Kidney (tissue), 14 donors: ENCODE measurements around the gene AP4E1. TPM values are rescaled to one million over a fixed set of nuclear protein-coding genes. Genes with fewer than 3 reads are reported as not detected.

ENCODE experiments used
- DNase-seq, 5 donors: peaks; one replicate each; pipeline ENCODE4 v3.0.0-alpha.2; 2013 to 2020
- FAIRE-seq: peaks from 2 replicates; lab custom pipeline; 2012; peaks lifted over from hg19 to GRCh38; lab: Jason Lieb, UNC
- H3K27ac ChIP-seq, 2 donors: one replicate each; pipeline ENCODE4 v1.7.0; 2013; ENCODE audit warnings: low read depth in 2 of 2, low read length in 2 of 2, inconsistent platforms in 1 of 2
- H3K27me3 ChIP-seq: one replicate; pipeline ENCODE4 v1.7.1; 2013; ENCODE audit warnings: low read length, inconsistent platforms; ENCODE audit not compliant: control insufficient read depth, insufficient read depth
- H3K36me3 ChIP-seq, 3 donors: one replicate each; pipeline versions ENCODE4 v1.7.0 to v1.7.1; 2013; ENCODE audit warnings: low read length in 3 of 3, control low read depth in 1 of 3, inconsistent platforms in 1 of 3; ENCODE audit not compliant: insufficient read depth in 3 of 3, control insufficient read depth in 2 of 3
- H3K4me1 ChIP-seq, 3 donors: one replicate each; pipeline versions ENCODE4 v1.7.0 to v1.7.1; 2013; ENCODE audit warnings: low read length in 3 of 3, inconsistent platforms in 1 of 3, low read depth in 1 of 3; ENCODE audit not compliant: control insufficient read depth in 2 of 3, insufficient read depth in 2 of 3
- H3K4me3 ChIP-seq, 3 donors: one replicate each; pipeline versions ENCODE4 v1.7.0 to v1.8.1; 2013; ENCODE audit warnings: low read length in 3 of 3, control low read depth in 1 of 3, inconsistent platforms in 1 of 3
- H3K9ac ChIP-seq, 3 donors: one replicate each; pipeline versions ENCODE4 v1.7.0 to v1.7.1; 2013; ENCODE audit warnings: low read length in 3 of 3, control low read depth in 1 of 3, inconsistent platforms in 1 of 3
- H3K9me3 ChIP-seq, 3 donors: one replicate each; pipeline versions ENCODE4 v1.7.0 to v1.7.1; 2013; ENCODE audit warnings: low read length in 3 of 3, control low read depth in 1 of 3, inconsistent platforms in 1 of 3; ENCODE audit not compliant: control insufficient read depth in 2 of 3, insufficient read depth in 1 of 3
- intact Hi-C: fragments of 100-400 bp; cut with DNase I; formaldehyde crosslinking; loops from one replicate; pipeline ENCODE4 v1.11.1; 2022
- polyA plus RNA-seq: library from polyadenylated mRNA; stranded (reverse); fragments of 350-450 nt; fragmentation: Illumina TruSeq; extraction: RNeasy Lipid Tissue Mini Kit (QIAGEN cat#74804); gene quantifications from one replicate; pipeline ENCODE4 v1.2.3, GENCODE V29; 2014; ENCODE audit warnings: low read depth, low replicate concordance; ENCODE audit not compliant: insufficient read depth
- total RNA-seq: library from RNA; stranded (reverse); fragmentation: NEBNext Ultra II Directional; extraction: Animal tissue kit (Norgen Biotek cat#: 25700); gene quantifications from one replicate; pipeline ENCODE4 v1.2.1, GENCODE V29; 2021
- TF ChIP-seq, protein P1 (sequence below): IDR thresholded peaks from 3 replicates; pipeline ENCODE4 v1.5.1; 2012; ENCODE audit warnings: mild to moderate bottlenecking, moderate library complexity, borderline replicate concordance; ENCODE audit not compliant: insufficient read depth; ENCODE audit errors: extremely low read depth
- donor health status: control.
- donor health status: control.
- donor health status: control.
- donor health status: control.
- donor health status: control.
- donor health status: DM: yes; HTN: yes; CAD: no.
- donor health status: Normal renal cell carcinoma (clear cell type).

AP4E1 gene
- total and polyA plus RNA-seq, 2 donors from 2014 or later: 2.0 to 9.8 TPM

DNA sequence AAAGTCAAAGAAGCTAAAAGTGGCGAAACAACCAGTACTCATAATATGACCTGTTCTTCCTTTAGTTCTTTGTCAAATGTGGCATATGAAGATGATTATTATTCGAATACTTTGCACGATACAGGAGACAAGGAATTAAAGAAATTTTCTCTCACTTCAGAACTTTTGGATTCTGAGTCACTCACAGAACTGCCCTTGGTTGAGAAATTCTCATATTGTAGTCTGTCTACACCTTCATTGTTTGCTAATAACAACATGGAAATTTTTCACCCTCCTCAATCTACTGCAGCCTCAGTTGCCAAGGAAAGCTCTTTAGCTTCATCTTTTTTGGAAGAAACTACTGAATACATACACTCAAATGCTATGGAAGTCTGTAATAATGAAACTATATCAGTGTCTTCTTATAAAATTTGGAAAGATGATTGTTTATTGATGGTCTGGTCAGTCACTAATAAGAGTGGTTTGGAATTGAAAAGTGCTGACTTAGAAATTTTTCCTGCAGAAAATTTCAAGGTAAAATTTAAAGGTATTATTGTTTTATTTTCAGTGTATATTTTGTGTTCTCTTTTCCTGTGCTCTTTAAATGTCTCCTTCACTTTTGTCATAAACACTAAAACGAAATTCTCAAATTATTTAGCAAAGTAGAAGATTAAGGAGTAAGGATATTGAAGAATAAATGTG lies 89.0 kb downstream of the AP4E1 start:
- no peak for FAIRE-seq
- H3K27ac ChIP-seq: no peak overlapping the region
- no peaks in the 10 kb centered on the region for H3K4me1 ChIP-seq
- no peak for DNase-seq
- no peak overlapping the region for H3K4me3 ChIP-seq
- TF ChIP-seq, protein P1, sequence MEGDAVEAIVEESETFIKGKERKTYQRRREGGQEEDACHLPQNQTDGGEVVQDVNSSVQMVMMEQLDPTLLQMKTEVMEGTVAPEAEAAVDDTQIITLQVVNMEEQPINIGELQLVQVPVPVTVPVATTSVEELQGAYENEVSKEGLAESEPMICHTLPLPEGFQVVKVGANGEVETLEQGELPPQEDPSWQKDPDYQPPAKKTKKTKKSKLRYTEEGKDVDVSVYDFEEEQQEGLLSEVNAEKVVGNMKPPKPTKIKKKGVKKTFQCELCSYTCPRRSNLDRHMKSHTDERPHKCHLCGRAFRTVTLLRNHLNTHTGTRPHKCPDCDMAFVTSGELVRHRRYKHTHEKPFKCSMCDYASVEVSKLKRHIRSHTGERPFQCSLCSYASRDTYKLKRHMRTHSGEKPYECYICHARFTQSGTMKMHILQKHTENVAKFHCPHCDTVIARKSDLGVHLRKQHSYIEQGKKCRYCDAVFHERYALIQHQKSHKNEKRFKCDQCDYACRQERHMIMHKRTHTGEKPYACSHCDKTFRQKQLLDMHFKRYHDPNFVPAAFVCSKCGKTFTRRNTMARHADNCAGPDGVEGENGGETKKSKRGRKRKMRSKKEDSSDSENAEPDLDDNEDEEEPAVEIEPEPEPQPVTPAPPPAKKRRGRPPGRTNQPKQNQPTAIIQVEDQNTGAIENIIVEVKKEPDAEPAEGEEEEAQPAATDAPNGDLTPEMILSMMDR: no peak
- no peaks in the 10 kb centered on the region for H3K27me3 ChIP-seq
- intact Hi-C loops: no loop called here
- H3K36me3 ChIP-seq: peaks cover 0 to 5% (median 4%) of the 10 kb centered on the region in 3 donors
- H3K9me3 ChIP-seq: no peaks in the 10 kb centered on the region
- no peak overlapping the region for H3K9ac ChIP-seq

DNA sequence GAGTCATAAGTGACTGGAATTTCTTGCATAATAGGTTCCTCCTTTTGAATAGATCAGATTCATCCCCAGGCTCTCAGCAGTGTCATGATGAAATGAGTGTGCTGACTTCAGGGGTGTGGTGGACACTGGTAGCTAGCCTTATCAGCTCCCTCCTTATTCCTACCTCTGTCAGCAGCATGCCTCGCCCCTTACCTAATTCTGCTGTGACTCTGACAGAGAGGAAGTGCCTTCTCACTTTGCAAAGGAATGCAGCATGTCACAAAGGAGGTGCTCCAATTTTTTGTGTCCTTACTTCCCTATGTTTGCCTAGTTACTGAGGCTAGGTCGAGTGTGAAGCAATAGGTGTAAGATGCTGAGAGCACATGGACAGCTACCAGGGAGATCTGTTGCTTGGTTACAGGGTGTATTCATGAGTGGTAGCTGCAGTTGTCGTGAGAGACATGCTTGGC lies 95.6 kb downstream of the AP4E1 start:
- intact Hi-C loops: no loop called here
- Histone ChIP-seq H3K4me1 (no peaks in the 10 kb centered on the region), H3K9me3 (peaks cover 0 to 5% (median 0%) of the 10 kb centered on the region in 3 donors), H3K27me3 (no peaks in the 10 kb centered on the region), H3K9ac (no peak overlapping the region), H3K27ac (no peak overlapping the region), H3K4me3 (no peak overlapping the region), H3K36me3 (peaks cover 0 to 3% (median 0%) of the 10 kb centered on the region in 3 donors)
- TF ChIP-seq, protein P1: no peak
- no peak for FAIRE-seq
- no peak for DNase-seq

- Histone ChIP-seq H3K4me3 (no peak overlapping the region), H3K36me3 (peaks cover 0 to 3% (median 0%) of the 10 kb centered on the region in 3 donors), H3K27me3 (no peaks in the 10 kb centered on the region), H3K27ac (no peak overlapping the region), H3K4me1 (no peaks in the 10 kb centered on the region), H3K9ac (no peak overlapping the region), H3K9me3 (peaks cover 0 to 5% (median 0%) of the 10 kb centered on the region in 3 donors)
- intact Hi-C loops: no loop called here
- peak in 2 of 5 donors; percentile 6 to 19 for DNase-seq
- FAIRE-seq: no peak
- TF ChIP-seq, protein P1: no peak
Observed at GRCh38 chr15:51006336-51006985, 98.0 kb downstream of the AP4E1 start.
